HL-60/S4 treated with retinoic acid at 250 ng/mL for 4 days and 3 days (cell line): ENCODE measurements around the gene HOXA6.

Experiments used
- in situ Hi-C: fragments of 300-500 bp; cut with MboI; formaldehyde crosslinking; loops from 2 replicates; pipeline ENCODE4 v1.7.0; 2022; ENCODE audit warnings: low sequenced_read_pairs

Gene HOXA6

DNA sequence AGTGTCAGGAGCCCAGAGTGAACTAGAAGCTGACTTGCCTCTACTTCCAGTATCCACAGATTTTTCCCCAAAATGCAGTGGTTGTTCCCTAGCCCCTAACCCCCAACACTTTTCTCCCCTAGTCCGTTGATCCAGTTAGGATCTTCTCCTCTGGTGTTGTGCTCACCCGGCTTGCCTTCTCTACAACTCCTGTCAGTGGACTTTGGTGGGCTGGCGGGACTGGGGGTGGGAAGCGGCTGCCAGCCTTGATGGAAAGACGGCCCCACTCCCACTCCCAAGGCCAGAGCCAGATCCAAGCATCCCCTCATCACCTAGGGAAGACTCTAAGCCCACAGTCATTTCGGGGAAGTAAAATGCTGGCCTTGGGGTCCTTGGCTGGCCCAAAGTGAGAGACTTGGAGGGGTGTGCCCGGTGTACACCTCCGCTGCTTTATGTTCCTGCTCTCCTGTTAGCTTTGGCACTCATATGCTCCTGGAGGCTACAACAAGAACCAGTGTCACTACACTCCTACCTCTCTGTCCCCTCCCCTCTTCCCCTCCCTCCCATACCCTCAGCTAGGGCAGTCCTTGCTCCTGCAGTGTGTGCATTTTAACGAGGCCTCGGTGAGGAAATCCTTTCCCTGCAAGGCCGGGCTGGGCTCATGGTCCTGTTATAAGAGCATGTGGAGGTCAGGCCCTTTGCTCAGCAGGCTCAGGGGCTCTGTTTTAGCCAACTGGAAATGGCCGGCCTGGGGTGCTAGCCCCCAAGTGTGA is 27.5 kb upstream of the HOXA6 start:
- in situ Hi-C loops: loop anchor here (25.0 kb wide), 1 partner anchor 1288 kb away; no protein-coding TSS in a partner anchor

- in situ Hi-C loops: no loop called here
Observed at GRCh38 chr7:27173956-27174873, 26.6 kb upstream of the HOXA6 start, which contains the start of gene HOXA10. HOXA10 (minus strand) TSS chr7:27174320; CDS start chr7:27174306, 14 bp downstream.

- in situ Hi-C loops: no loop called here
Observed at GRCh38 chr7:27173511-27173955, 26.0 kb upstream of the HOXA6 start.

DNA sequence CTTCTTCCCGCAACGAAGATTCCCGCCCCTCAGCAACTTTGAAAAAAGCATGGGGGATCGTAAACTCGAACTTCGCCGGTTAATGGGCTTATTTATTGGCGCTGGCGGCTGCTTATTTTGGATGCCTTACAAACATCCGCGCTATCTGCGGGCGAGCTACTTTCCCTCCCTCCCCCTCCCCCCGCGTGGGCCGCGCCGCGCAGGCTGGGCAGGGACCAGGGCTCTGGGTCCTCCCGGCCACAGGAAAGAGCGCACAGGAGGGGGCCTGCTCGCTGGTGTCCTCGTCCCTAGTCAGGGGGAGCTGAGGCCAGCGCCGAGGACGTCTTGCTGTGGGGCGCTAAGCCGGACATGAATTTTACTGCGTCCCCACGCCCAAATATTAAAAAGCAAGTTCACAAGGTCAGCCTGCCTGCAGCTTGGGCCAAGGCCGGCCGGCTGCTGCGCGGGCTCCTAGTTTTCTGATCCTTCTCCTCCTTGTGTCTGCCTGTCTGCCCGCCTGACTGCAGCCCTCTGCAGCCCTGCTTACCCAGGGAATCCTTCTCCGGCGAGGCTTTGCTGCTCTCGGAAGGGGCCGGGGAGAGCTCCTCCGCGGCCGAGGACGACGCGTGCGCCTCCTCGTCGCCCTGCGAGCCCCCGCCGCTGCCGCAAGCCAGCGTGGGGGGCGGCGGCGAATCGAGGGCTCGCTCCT is 25.4 kb upstream of the HOXA6 start:
- in situ Hi-C loops: no loop called here

GRCh38 chr7:27172315-27172774 is 24.8 kb upstream of the HOXA6 start:
- in situ Hi-C loops: no loop called here

- in situ Hi-C loops: no loop called here
Observed at GRCh38 chr7:27171637-27172314, 24.2 kb upstream of the HOXA6 start.

DNA sequence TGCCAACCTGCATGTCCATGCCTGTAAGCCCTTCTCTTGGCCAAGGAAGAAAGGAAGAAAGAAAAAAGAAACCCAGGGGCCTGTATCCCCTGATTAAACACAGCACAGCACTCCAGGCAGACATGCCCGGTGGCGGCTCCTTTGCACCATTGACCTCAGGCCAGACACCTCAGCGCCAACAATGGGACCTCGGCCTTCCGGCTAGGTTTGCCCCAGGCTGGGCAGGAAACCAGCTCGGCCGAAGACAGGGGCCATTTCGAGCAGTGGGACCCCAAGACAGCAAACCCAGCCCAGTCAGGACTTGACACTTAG is 23.7 kb upstream of the HOXA6 start:
- in situ Hi-C loops: no loop called here

DNA sequence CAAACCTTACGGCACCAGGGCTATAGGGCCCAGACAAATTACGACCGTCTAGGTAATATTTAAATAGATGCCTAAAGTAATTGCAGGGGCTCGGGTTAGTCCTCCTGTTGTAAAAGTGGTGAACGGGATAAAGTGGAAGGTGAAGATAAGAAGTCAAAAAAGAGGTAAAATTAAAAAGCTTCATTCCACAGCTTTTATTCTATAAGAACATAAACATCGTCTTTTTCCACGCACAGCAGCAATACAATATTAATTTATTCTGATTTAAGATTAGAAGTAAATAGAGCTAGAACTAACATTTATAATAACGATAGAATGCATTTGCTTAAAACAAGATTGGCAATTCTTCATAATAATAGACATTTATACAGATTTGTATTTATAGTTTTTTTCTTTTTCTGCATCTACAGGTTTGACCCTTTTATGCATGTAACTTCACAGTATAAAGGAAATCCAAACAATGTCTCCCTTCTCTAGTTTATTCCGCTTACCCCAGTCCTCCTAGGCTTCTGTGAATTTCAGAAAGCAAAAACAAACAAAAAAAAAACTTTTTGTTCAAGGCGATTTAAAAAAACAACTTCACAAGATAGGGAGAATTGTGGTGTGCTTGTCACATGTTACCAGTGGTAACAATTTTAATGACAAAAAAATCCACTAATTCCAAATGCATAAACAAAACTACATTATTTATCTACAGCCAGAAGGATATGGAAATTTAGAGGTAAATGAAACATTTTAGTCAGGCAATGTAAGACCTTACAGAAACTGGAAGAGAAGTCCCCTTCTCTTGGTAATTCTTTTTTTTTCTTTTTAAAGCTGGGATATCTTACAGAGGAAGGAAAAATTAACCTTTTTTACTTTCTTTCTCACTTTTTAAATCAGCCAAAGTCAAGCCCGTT is 23.1 kb upstream of the HOXA6 start:
- in situ Hi-C loops: no loop called here

GRCh38 chr7:27169658-27170425 is 22.3 kb upstream of the HOXA6 start:
- in situ Hi-C loops: no loop called here

DNA sequence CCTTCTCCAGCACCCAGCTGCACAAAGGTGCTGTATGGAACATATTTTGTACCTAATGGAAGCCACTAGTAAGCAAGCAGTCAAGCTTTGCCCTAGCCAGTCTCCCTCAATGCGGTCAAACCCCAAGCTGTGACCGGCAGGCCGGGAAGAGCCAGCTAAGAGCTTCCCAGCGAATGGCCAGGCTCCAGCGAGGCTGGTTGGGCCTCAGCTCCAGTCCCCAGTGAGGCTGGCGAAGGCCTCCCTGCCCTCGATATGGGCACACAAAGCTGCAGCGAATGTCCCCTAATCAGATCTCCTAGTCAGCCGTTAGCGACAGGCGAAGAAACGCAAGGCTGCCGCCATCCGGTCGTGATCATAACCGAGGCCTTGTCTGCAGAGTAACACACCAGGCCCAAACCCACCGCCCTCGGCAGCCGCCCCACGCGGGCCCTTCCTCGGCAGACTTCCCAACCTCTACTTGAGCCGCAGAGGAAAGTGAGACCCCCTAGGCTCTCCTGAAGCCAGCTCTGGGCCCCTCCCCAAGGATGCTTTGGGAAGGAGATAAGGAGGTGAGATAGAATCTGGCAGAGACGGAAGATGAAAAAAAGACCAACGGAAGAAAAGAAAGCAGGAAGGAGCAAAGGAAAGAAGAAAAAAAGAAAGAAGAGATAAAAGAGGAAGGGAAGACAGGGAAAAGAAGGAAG is 20.8 kb upstream of the HOXA6 start:
- in situ Hi-C loops: no loop called here

DNA sequence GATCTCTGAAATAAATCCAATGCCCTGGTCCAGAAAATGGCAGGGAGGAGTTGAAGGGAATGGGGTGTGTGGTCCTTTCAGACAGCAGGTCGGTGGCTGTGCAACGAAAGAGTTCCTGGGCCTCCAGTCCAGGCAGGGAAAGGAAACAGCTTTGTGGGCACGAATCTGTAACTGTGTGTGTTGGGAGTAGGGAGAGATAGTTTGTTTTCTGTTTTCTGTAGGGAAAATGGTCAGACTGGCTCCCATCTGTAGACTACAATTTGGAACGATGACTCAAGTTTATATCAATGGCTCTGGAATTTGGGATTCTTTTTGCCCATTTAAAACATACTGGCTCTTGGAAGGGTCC is 20.3 kb upstream of the HOXA6 start:
- in situ Hi-C loops: no loop called here

- in situ Hi-C loops: no loop called here
Observed at GRCh38 chr7:27166531-27167505, 19.2 kb upstream of the HOXA6 start.

GRCh38 chr7:27165996-27166530 is 18.5 kb upstream of the HOXA6 start:
- in situ Hi-C loops: no loop called here

GRCh38 chr7:27165089-27165995 is 17.8 kb upstream of the HOXA6 start, which contains the start of gene HOXA9:
HOXA9 (minus strand) TSS chr7:27165537; CDS start chr7:27165457, 80 bp downstream.
- in situ Hi-C loops: no loop called here

GRCh38 chr7:27164367-27165088 is 17.0 kb upstream of the HOXA6 start:
- in situ Hi-C loops: no loop called here
